ENCODE measurements around the gene OR14A2. TPM values are rescaled to one million over a fixed set of nuclear protein-coding genes. Genes with fewer than 3 reads are reported as not detected.

OR14A2 gene
- total RNA-seq, 1 experiment from 2014 or later = not detected

- no peaks in the 10 kb centered on the region for H3K4me1 ChIP-seq (ENCODE audit: control insufficient read depth, insufficient read depth, low read length)
- CTCF ChIA-PET = no interaction called here
- POLR2A ChIA-PET = no interaction called here
- 0 out of 2 replicates have a peak, but pooled peaks cover 3% of the 10 kb centered on the region for H3K9me3 ChIP-seq (ENCODE audit: control insufficient read depth, insufficient read depth, low read depth, low read length)
- DNase-seq (ENCODE audit: low read depth, low spot score) (peak; percentile 46), ATAC-seq (peak; percentile 78; the same call in 1 of the 2 replicates)
- no peaks in the 10 kb centered on the region for H3K27me3 ChIP-seq (ENCODE audit: control insufficient read depth, insufficient read depth, low read length)
- no TSS peak for BruUV-seq (replicated peaks)
- intact Hi-C loops (cut with micrococcal nuclease; ENCODE audit: unreplicated experiment) = loop anchor here (10.0 kb wide), 2 partner anchors 553 to 943 kb away; partner anchors contain the start of gene OR2M4
- in situ Hi-C loops (cut with HindIII; ENCODE audit: low pct_unique_long_range_greater_than_20kb, low sequenced_read_pairs) = no loop called here
- H3K36me3 ChIP-seq (ENCODE audit: control insufficient read depth, insufficient read depth, low read length) = no peaks in the 10 kb centered on the region
- no peak overlapping the region for H3K4me3 ChIP-seq (ENCODE audit: low read depth in 2 of 2, low read length in 2 of 2)
- TF ChIP-seq CTCF (IDR thresholded peaks at IDR 0.05) (peak; percentile 85), POLR2AphosphoS5 (IDR thresholded peaks at IDR 0.05; ENCODE audit: low read depth, low read length) (no peak)
- H3K27ac ChIP-seq (ENCODE audit: low read length) = no peak overlapping the region
Observed at GRCh38 chr1:247681288-247681897, 66.5 kb downstream of the OR14A2 start.

- in situ Hi-C loops (cut with HindIII; ENCODE audit: low pct_unique_long_range_greater_than_20kb, low sequenced_read_pairs) = no loop called here
- no peaks in the 10 kb centered on the region for H3K27me3 ChIP-seq (ENCODE audit: control insufficient read depth, insufficient read depth, low read length)
- intact Hi-C loops (cut with micrococcal nuclease; ENCODE audit: unreplicated experiment) = loop anchor here (10.0 kb wide), 2 partner anchors 555 to 945 kb away; partner anchors contain the start of gene OR2M4
- no peak for TF ChIP-seq CTCF (IDR thresholded peaks at IDR 0.05)
- TF ChIP-seq POLR2AphosphoS5 (IDR thresholded peaks at IDR 0.05; ENCODE audit: low read depth, low read length) = no peak
- no peak for TF ChIP-seq TCF7L2 (IDR thresholded peaks at IDR 0.05; ENCODE audit: low read depth, low read length)
- no peak for TF ChIP-seq SIN3A (IDR thresholded peaks at IDR 0.05; ENCODE audit: borderline replicate concordance, insufficient read depth, low read depth, low read length)
- TF ChIP-seq REST (IDR thresholded peaks at IDR 0.05; ENCODE audit: insufficient read depth in 1 of 2, low read depth in 2 of 2, low read length in 1 of 2) = no peak
- BruUV-seq (replicated peaks) = no TSS peak
- no peak overlapping the region for H3K4me3 ChIP-seq (ENCODE audit: low read depth in 2 of 2, low read length in 2 of 2)
- POLR2A ChIA-PET = no interaction called here
- CTCF ChIA-PET = no interaction called here
- H3K9me3 ChIP-seq (ENCODE audit: control insufficient read depth, insufficient read depth, low read depth, low read length) = no peaks in the 10 kb centered on the region
- no peaks in the 10 kb centered on the region for H3K36me3 ChIP-seq (ENCODE audit: control insufficient read depth, insufficient read depth, low read length)
- DNase-seq (ENCODE audit: low read depth, low spot score) (no peak), ATAC-seq (no peak)
- no peak overlapping the region for H3K27ac ChIP-seq (ENCODE audit: low read length)
- H3K4me1 ChIP-seq (ENCODE audit: control insufficient read depth, insufficient read depth, low read length) = no peaks in the 10 kb centered on the region
Observed at GRCh38 chr1:247680171-247680570, 67.8 kb downstream of the OR14A2 start.
